Smooth muscle cell (in vitro differentiated cells): ENCODE measurements around the gene DCAF15. TPM values are rescaled to one million over a fixed set of nuclear protein-coding genes. Genes with fewer than 3 reads are reported as not detected.
A peak's percentile ranks its signal among the peaks of the same experiment; 100 is the strongest.

ENCODE experiments used
- DNase-seq: peaks from one replicate; lab custom pipeline; 2025; ENCODE audit not compliant: unreplicated experiment; lab: John Stamatoyannopoulos, UW
- H2AFZ ChIP-seq: fragments of 200-600 bp; sonication (generic); 2 replicates; pipeline ENCODE4 v1.6.0; 2016; ENCODE audit warnings: antibody characterized with exemption, low read depth, mild to moderate bottlenecking
- H3F3A ChIP-seq: fragments of 200-600 bp; sonication (generic); 2 replicates; pipeline ENCODE4 v1.6.0; 2017; ENCODE audit warnings: antibody characterized with exemption, low read depth
- H3K27ac ChIP-seq: fragments of 200-600 bp; sonication (generic); 2 replicates; pipeline ENCODE4 v1.5.1; 2016; ENCODE audit warnings: low read depth, mild to moderate bottlenecking
- H3K27me3 ChIP-seq: fragments of 200-600 bp; sonication (generic); 2 replicates; pipeline ENCODE4 v1.6.1; 2016; ENCODE audit warnings: low read depth, mild to moderate bottlenecking
- H3K36me3 ChIP-seq: fragments of 200-600 bp; sonication (generic); 2 replicates; pipeline ENCODE4 v1.5.1; 2016; ENCODE audit warnings: low read depth
- H3K4me1 ChIP-seq: fragments of 200-600 bp; sonication (generic); 2 replicates; pipeline ENCODE4 v1.5.1; 2016; ENCODE audit warnings: low read depth
- H3K4me2 ChIP-seq: fragments of 200-600 bp; sonication (generic); 2 replicates; pipeline ENCODE4 v1.6.0; 2016; ENCODE audit warnings: mild to moderate bottlenecking
- H3K4me3 ChIP-seq: fragments of 200-600 bp; sonication (generic); 2 replicates; pipeline ENCODE4 v1.5.1; 2016; ENCODE audit warnings: mild to moderate bottlenecking
- H3K79me2 ChIP-seq: fragments of 200-600 bp; sonication (generic); 2 replicates; pipeline ENCODE4 v1.6.0; 2016; ENCODE audit warnings: low read depth, mild to moderate bottlenecking
- H3K9ac ChIP-seq: fragments of 200-600 bp; sonication (generic); 2 replicates; pipeline ENCODE4 v1.6.0; 2016; ENCODE audit warnings: low read depth
- H3K9me3 ChIP-seq: fragments of 200-600 bp; sonication (generic); replicated peaks from 2 replicates; pipeline ENCODE4 v1.5.1; 2016; ENCODE audit warnings: low read depth
- H4K20me1 ChIP-seq: fragments of 200-600 bp; sonication (generic); 2 replicates; pipeline ENCODE4 v1.6.0; 2016; ENCODE audit warnings: low read depth
- WGBS: methylation state at CpG from one replicate; pipeline ENCODE4 v1.1.7; 2016; ENCODE audit warnings: low lambda C conversion rate; 5-methylcytosine and 5-hydroxymethylcytosine counted together
- polyA plus RNA-seq: library from polyadenylated mRNA; unstranded; fragments of >200 nt; fragmentation: Nextera tagmentation; extraction: Ambion mirVana; gene quantifications from 2 replicates; pipeline ENCODE4 v1.2.1, GENCODE V29; 2016
- total RNA-seq: library from RNA; depleted of rRNA; stranded (reverse); fragments of >200 nt; gene quantifications from 2 replicates; pipeline ENCODE4 v1.2.3, GENCODE V29; 2014
- TF ChIP-seq, protein P1 (sequence below): fragments of 200-600 bp; sonication (generic); IDR thresholded peaks from 2 replicates; pipeline ENCODE4 v1.5.1; 2017; ENCODE audit warnings: borderline replicate concordance, mild to moderate bottlenecking, antibody characterized with exemption; ENCODE audit not compliant: insufficient read depth, poor library complexity, severe bottlenecking

Gene DCAF15
- total and polyA plus RNA-seq, 2 experiments from 2014 or later = 12.4 to 27.0 TPM

GRCh38 chr19:14004619-14005348, 52.5 kb downstream of the DCAF15 start:
- H3K9me3 ChIP-seq = no peaks in the 10 kb centered on the region
- H3K79me2 ChIP-seq = peaks cover 25% of the 10 kb centered on the region
- no peak overlapping the region for H2AFZ ChIP-seq
- H3K9ac ChIP-seq = no peak overlapping the region
- 79% methylated on average over 14 of the region's 14 CpGs for WGBS
- H3K27ac ChIP-seq = peak overlapping the region; percentile 100
- TF ChIP-seq, protein P1, sequence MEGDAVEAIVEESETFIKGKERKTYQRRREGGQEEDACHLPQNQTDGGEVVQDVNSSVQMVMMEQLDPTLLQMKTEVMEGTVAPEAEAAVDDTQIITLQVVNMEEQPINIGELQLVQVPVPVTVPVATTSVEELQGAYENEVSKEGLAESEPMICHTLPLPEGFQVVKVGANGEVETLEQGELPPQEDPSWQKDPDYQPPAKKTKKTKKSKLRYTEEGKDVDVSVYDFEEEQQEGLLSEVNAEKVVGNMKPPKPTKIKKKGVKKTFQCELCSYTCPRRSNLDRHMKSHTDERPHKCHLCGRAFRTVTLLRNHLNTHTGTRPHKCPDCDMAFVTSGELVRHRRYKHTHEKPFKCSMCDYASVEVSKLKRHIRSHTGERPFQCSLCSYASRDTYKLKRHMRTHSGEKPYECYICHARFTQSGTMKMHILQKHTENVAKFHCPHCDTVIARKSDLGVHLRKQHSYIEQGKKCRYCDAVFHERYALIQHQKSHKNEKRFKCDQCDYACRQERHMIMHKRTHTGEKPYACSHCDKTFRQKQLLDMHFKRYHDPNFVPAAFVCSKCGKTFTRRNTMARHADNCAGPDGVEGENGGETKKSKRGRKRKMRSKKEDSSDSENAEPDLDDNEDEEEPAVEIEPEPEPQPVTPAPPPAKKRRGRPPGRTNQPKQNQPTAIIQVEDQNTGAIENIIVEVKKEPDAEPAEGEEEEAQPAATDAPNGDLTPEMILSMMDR = no peak
- H3F3A ChIP-seq = peaks cover 22% of the 10 kb centered on the region
- DNase-seq = no peak
- no peaks in the 10 kb centered on the region for H3K36me3 ChIP-seq
- peak overlapping the region; percentile 82 for H3K4me3 ChIP-seq
- no peak overlapping the region for H3K4me2 ChIP-seq
- no peaks in the 10 kb centered on the region for H3K27me3 ChIP-seq
- peaks cover 3% of the 10 kb centered on the region for H3K4me1 ChIP-seq
- H4K20me1 ChIP-seq = no peaks in the 10 kb centered on the region

GRCh38 chr19:14005349-14006084, 53.2 kb downstream of the DCAF15 start:
- TF ChIP-seq, protein P1 = no peak
- peaks cover 3% of the 10 kb centered on the region for H3K4me1 ChIP-seq
- no peaks in the 10 kb centered on the region for H3K27me3 ChIP-seq
- H3F3A ChIP-seq = peaks cover 22% of the 10 kb centered on the region
- peaks cover 18% of the 10 kb centered on the region for H3K79me2 ChIP-seq
- H3K36me3 ChIP-seq = no peaks in the 10 kb centered on the region
- peak overlapping the region; percentile 87 for H3K4me2 ChIP-seq
- WGBS = 33% methylated on average over 14 of the region's 50 CpGs
- no peaks in the 10 kb centered on the region for H4K20me1 ChIP-seq
- no peak overlapping the region for H2AFZ ChIP-seq
- no peaks in the 10 kb centered on the region for H3K9me3 ChIP-seq
- peak overlapping the region; percentile 82 for H3K4me3 ChIP-seq
- peak; percentile 90 for DNase-seq
- H3K9ac ChIP-seq = peak overlapping the region; percentile 100
- peak overlapping the region; percentile 100 for H3K27ac ChIP-seq

GRCh38 chr19:14006085-14006765, 53.9 kb downstream of the DCAF15 start, which contains the start of gene RFX1:
TSS of gene RFX1 (minus strand) at chr19:14006320. CDS start at chr19:13993843, 12,477 bp downstream.
- H2AFZ ChIP-seq = peak within 1 kb of the TSS; percentile 64
- peaks cover 3% of the 10 kb centered on the region for H3K4me1 ChIP-seq
- WGBS = 2% methylated on average over 46 of the region's 58 CpGs
- no peaks in the 10 kb centered on the region for H3K9me3 ChIP-seq
- TF ChIP-seq, protein P1 = no peak
- H3K36me3 ChIP-seq = no peaks in the 10 kb centered on the region
- peak within 1 kb of the TSS; percentile 87 for H3K4me2 ChIP-seq
- peaks cover 22% of the 10 kb centered on the region for H3F3A ChIP-seq
- peak within 1 kb of the TSS; percentile 100 for H3K9ac ChIP-seq
- H3K79me2 ChIP-seq = peaks cover 11% of the 10 kb centered on the region
- H4K20me1 ChIP-seq = no peaks in the 10 kb centered on the region
- no peaks in the 10 kb centered on the region for H3K27me3 ChIP-seq
- H3K27ac ChIP-seq = peak within 1 kb of the TSS; percentile 100
- peak; percentile 98 for DNase-seq
- H3K4me3 ChIP-seq = peak within 1 kb of the TSS; percentile 82
